ENCODE data around the gene CHD6.

GRCh38 chr20:41577129-41578009 is 40.8 kb downstream of the CHD6 start:
- no peak for TF ChIP-seq POLR2A (IDR thresholded peaks at IDR 0.05; ENCODE audit: low read length)
- TF ChIP-seq GATA1 (IDR thresholded peaks at IDR 0.05; ENCODE audit: low read depth, low read length): no peak

Measured in erythroblast (primary cell).